ENCODE data around the gene EIF4EBP2. TPM values are rescaled to one million over a fixed set of nuclear protein-coding genes. Genes with fewer than 3 reads are reported as not detected.

The EIF4EBP2 gene
- total and polyA plus RNA-seq, 9 donors = 37.7 to 99.2 (median 72.5) TPM

GRCh38 chr10:70374775-70375614, 28.9 kb upstream of the EIF4EBP2 start:
- H3K27me3 ChIP-seq = no peaks in the 10 kb centered on the region
- no peaks in the 10 kb centered on the region for H3K4me1 ChIP-seq (ENCODE audit: insufficient read depth)
- 85 to 88% (median 87%) methylated on average over 9 of the region's 9 CpGs for WGBS, 3 donors
- H3K4me3 ChIP-seq = no peak overlapping the region
- H3K9me3 ChIP-seq = no peaks in the 10 kb centered on the region
- TF ChIP-seq EP300 (IDR thresholded peaks at IDR 0.05) (no peak), POLR2A (IDR thresholded peaks at IDR 0.05) (no peak), CTCF (IDR thresholded peaks at IDR 0.05) (no peak)
- DNase-seq = no peak
- H3K27ac ChIP-seq = no peak overlapping the region
- no peaks in the 10 kb centered on the region for H3K36me3 ChIP-seq
- intact Hi-C loops (cut with DNase I) = no loop called here

GRCh38 chr10:70376436-70377378, 27.2 kb upstream of the EIF4EBP2 start:
- Histone ChIP-seq H3K27ac (no peak overlapping the region), H3K4me3 (no peak overlapping the region), H3K27me3 (no peaks in the 10 kb centered on the region), H3K9me3 (no peaks in the 10 kb centered on the region), H3K4me1 (ENCODE audit: insufficient read depth) (no peaks in the 10 kb centered on the region), H3K36me3 (no peaks in the 10 kb centered on the region)
- no peak for DNase-seq
- WGBS, 3 donors = 87 to 91% (median 87%) methylated on average over 14 of the region's 14 CpGs
- intact Hi-C loops (cut with DNase I) = no loop called here
- no peak for TF ChIP-seq EP300 (IDR thresholded peaks at IDR 0.05)
- TF ChIP-seq CTCF (IDR thresholded peaks at IDR 0.05) = no peak

GRCh38 chr10:70378122-70378521, 25.8 kb upstream of the EIF4EBP2 start:
- no peak for DNase-seq
- Histone ChIP-seq H3K9me3 (no peaks in the 10 kb centered on the region), H3K4me1 (ENCODE audit: insufficient read depth) (no peaks in the 10 kb centered on the region), H3K27me3 (no peaks in the 10 kb centered on the region), H3K4me3 (no peak overlapping the region), H3K36me3 (no peaks in the 10 kb centered on the region), H3K27ac (no peak overlapping the region)
- intact Hi-C loops (cut with DNase I) = no loop called here
- TF ChIP-seq POLR2A (IDR thresholded peaks at IDR 0.05) (no peak), CTCF (IDR thresholded peaks at IDR 0.05) (no peak), EP300 (IDR thresholded peaks at IDR 0.05) (no peak)
- WGBS, 3 donors = 58 to 72% (median 71%) methylated on average over 6 of the region's 6 CpGs

- Histone ChIP-seq H3K4me3 (no peak overlapping the region), H3K9me3 (no peaks in the 10 kb centered on the region), H3K4me1 (ENCODE audit: insufficient read depth) (no peaks in the 10 kb centered on the region), H3K27me3 (no peaks in the 10 kb centered on the region), H3K27ac (no peak overlapping the region), H3K36me3 (no peaks in the 10 kb centered on the region)
- intact Hi-C loops (cut with DNase I) = no loop called here
- WGBS, 3 donors = 90 to 94% (median 93%) methylated on average over 14 of the region's 14 CpGs
- DNase-seq = no peak
- TF ChIP-seq EP300 (IDR thresholded peaks at IDR 0.05) (no peak), POLR2A (IDR thresholded peaks at IDR 0.05) (no peak), CTCF (IDR thresholded peaks at IDR 0.05) (no peak)
Measured at GRCh38 chr10:70379581-70380176, 24.3 kb upstream of the EIF4EBP2 start.
